Activated gamma-delta T cell (primary cell): ENCODE measurements around the gene SP7.
"Not testable (repeated sequence)": the region's sequence is repeated elsewhere in the genome, so short reads cannot be mapped to it uniquely, and the experiment has no call there.

ENCODE experiments used
- DNase-seq: peaks from one replicate; lab custom pipeline; 2025; lab: John Stamatoyannopoulos, UW

The SP7 gene

DNA sequence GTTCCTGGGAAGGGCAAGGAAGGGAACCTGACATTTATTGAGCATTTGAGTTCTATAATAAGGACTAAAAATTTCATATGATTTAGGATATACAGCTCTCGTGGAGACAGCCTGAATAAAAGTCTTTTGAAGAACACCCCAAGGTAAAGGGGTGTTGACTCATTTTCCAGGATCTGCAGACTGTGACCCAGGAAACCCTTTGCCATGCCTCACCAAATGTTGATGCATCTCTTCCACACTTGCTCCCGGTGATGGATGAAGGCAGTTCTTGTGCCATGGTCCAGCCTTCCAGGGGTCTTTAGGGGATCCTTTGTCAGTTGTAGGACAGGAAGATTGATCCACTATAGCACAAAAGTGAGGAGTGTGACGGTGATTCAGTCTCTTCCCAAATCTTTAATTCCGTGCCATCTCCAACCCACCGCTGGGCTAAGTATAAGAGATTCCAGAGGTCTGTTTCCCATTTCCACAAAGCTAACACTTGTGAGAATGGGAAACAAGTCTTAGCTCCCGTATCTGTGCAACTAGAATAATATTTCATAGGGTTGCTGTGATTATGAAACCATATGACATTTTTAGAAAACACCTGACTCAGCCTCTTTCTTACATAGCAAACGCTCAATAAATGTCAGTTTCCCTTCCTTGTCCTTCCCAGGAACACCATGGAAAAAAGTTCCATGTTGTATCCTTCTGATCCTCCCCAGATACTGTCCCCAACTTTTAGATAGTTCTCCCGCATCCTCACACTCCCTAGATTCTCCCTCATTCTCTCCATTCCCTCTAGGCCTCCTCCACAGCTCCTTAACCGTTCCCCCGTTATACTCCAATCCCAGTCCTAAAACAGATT is 15.6 kb downstream of the SP7 start:
- DNase-seq: no peak

DNA sequence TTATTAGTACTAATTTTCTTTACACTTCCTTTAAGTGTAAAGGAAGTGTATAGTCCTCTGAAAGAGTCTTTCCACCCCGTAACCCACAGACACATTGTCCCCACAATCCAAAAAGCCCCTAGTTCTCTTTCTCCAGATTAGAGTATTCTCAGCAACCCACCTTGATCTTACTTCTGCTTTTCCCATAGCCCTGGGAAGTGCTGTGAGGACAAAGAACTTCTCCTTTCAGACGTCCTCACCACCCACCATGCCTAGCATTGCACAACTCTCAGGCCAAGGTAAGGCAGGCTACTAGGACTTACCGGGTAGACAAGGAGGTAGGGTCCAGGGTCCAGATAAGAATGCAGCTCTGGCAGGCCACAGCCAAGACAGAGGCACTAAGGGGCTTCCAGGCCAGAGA is 22.2 kb downstream of the SP7 start:
- no peak for DNase-seq

DNA sequence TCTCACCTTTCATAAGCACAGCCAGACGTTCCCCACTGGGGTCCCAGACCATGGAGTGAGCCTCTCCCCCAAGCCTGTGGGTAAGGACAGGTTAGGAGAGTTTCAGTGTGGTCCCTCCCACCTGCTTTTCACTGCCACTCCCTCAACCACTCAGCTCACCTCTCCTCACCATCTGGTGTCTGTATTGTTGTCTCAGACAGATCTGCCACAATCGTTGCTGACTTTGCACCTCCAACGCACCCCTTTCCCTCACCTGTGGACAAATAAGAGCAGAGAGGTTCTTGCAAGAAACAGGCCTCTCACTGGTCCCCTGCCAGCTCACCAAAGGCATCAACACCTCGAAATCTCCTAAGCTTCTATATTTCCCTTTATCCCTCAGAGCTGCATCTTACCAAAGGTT is 27.9 kb downstream of the SP7 start:
- DNase-seq: no peak

DNA sequence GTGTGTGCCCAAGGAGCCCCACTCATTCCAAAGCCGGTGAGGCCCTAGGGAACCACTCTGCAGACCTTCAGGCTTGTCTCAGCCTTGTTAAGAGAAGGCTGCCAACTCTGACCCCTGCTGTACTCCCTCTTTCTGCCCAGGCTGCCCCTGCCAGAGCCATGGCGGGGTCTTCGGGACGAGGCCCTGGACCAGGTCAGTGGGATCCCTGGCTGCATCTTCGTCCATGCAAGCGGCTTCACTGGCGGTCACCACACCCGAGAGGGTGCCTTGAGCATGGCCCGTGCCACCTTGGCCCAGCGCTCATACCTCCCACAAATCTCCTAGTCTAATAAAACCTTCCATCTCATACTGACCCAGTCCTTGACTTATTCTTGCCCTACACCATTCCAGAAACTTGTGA is 29.3 kb downstream of the SP7 start:
- DNase-seq: no peak

DNA sequence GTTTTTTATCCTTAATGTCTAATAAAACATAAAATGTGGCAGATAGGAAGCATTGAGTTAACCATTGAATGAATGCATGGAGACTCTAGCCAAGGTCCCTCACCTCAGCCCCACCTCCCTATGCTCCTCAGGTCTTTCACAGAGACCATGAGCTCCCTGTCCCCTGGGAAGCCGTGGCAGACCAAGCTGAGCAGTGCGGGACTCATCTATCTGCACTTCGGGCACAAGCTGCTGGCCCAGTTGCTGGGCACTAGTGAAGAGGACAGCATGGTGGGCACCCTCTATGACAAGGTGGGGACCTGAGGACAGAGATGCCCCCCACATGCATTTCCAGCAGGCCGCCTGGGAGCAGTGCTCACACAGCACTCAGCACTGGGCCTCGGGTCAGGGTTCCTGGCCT is 33.3 kb downstream of the SP7 start:
- no peak for DNase-seq

DNA sequence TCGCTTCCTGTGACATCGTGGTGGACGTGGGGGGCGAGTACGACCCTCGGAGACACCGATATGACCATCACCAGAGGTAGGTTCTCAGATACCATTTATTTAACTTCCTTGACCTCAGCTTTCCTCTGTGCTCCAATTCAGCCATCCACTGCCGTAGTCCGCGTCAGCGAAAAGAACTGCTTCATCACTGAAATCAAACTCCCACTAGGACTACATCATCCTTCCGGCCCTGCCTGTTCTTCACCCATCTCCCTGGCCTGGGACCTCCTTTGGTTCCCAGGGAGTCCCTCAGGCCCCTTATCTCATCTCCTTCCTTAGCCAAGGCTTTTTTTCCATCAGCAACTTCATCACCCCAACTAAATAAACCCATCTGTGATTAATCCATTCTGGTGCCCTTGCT is 36.0 kb downstream of the SP7 start:
- no peak for DNase-seq

DNA sequence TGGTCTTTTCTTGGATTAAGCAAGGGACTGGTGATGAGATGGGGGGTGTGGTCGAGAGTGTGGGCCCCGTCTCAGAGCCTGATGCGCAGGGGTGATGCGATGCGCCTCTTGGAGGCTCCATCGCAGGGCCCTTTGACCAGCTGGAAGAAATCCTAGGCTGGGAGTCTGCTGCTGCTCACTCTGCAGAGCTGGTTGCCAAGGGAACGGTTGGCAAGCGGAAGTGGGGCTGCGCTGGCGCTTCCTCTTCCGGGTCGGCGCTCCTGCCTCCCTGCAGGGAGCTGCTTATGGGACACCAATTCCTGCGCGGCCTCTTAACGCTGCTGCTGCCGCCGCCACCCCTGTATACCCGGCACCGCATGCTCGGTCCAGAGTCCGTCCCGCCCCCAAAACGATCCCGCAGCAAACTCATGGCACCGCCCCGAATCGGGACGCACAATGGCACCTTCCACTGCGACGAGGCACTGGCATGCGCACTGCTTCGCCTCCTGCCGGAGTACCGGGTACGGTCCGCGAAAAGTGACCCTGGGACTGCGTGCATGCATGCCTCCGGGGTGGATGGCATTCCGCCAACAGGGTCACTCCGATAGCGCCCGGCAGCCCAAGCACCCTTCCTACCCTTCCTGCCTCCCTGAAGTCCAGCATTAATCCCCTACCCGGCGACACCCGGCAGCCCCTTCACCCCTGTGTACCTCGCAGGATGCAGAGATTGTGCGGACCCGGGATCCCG is 36.5 kb downstream of the SP7 start, which contains the start of gene MYG1:
TSS of gene MYG1 (plus strand) at position 242 of the 727 bp plus-strand sequence. CDS start at position 285, 43 bp downstream.
- peak; percentile 65 for DNase-seq

DNA sequence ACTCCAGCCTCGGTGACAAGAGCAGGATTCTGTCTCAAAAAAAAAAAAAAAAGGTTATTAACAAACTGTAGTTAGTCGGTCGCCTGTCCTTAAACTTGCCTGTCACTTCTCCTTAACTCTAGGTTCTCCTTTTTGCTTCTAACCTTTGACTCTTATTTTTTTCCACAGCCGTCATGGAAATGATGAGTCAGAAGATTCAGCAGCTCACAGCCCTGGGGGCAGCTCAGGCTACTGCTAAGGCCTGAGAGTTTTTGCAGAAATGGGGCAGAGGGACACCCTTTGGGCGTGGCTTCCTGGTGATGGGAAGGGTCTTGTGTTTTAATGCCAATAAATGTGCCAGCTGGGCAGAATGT is 37.1 kb downstream of the SP7 start:
- DNase-seq: no peak

DNA sequence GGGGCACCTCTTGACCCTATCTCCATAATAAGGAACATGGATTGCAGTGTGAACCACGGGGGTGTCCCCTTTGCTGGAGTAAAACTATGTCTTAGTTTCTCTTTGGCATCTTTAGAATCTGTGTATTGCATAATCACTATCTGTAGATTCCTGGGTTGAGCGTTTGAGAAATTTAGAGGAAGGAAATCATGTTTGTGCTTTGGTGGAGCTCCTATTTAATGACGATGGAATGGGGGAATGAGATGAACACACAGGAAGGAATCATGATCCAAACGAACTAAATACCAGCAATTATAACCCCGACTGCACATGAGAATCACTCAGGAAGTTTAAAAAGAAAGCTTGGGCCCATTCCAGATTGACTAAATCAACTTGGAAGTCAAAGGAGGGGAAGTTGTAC is 38.0 kb downstream of the SP7 start:
- no peak for DNase-seq

DNA sequence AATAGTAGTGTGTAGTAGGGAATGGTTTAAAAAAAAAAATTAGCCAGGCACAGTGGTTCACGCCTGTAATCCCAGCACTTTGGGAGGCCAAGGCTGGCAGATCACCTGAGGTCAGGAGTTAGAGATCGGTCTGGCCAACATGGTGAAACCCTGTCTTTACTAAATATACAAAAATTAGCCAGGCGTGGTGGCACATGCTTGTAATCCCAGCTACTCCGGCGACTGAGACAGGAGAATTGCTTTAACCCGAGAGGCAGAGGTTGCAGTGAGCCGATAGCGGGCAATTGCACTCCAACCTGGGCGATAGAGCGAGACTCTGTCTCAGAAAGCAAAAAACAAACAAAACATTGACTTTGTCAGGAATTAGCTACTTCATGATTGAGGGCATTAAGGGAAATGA is 39.0 kb downstream of the SP7 start:
- not testable (repeated sequence) for DNase-seq

DNA sequence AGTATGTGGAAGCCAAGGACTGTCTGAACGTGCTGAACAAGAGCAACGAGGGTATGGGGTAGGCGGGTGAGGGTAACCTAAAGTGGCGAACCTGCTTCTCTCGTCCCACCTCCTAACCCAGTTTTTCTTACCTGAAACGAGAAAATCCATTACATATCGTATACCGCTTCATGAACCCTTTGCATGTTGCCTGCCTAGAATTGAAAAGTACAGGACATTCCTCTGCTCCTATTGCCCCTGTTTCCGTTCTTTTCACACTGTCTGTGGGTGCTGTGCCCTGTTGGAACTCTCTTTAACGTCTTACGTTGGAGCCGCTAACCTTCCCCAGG is 40.3 kb downstream of the SP7 start:
- no peak for DNase-seq

DNA sequence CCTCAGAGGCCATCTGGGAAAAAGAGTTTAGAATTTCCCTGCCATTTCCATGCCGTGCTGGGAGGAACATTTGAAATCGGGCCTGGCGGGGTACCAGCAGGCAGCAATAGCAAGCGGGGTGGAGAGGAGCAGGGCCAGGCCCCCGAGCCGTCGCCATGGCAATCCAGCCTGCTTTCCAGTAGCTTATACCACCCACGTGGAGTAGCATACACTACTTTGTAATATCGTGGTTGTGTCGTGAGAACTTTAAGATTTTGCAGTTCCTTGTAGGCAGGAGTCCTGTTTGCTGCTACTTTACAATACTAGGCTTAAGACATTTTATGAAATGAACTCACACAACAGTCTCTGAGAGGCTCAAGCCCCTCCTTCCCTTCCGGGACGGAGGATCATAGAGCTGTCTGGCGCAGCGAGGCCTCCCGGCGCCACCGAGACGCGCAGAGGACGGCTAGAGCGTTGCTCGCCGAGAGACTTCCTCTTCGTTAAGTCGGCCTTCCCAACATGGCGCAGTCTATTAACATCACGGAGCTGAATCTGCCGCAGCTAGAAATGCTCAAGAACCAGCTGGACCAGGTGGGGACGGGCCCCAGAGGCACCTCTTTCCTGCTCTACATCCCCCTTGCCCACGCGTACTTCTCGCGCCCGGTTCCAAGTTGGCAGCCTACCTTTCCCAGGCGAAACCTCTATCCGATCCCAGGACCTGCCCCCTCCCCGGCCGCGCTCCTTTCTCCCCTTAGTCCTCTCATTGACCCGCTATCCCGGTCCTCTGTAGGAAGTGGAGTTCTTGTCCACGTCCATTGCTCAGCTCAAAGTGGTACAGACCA is 40.9 kb downstream of the SP7 start, which contains the start of gene PFDN5:
TSS of gene PFDN5 (plus strand) at position 473 of the 821 bp plus-strand sequence. CDS start at position 499, 26 bp downstream.
- DNase-seq: peak; percentile 66

DNA sequence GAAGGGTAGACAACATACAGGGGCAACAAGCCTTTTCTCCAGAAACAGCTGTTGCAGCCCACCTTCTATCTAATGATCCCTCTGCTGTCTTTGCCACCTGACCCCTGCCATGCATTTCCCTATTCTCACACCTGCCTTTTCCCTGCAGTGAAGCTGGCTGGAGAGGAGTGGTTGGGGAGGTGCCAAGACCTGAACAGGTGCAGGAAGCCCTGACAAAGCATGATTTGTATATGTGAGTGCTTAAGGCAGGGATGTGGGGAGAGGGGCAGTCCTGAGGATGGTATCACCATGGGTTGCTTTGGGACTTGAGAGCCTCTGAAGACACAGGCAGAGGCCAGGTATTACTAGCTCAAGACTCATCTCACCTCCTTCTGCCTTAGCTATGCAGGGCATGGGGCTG is 43.7 kb downstream of the SP7 start:
- DNase-seq: no peak

DNA sequence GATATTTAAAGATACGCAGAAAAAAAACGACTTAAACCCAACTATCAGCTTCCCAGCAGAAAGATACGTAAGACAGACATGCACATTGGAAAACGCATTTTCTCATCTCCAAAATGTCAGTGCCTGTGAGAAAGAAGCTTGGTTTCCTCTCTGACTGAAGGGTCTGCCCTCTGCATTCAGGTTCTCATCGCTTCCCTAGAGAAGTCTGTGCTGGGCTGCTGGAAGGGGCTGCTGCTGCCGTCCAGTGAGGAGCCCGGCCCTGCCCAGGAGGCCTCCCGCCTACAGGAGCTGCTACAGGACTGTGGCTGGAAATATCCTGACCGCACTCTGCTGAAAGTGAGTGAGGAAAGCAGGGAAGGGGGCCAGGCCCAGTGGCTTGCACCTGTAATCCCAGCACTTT is 45.5 kb downstream of the SP7 start:
- DNase-seq: no peak

DNA sequence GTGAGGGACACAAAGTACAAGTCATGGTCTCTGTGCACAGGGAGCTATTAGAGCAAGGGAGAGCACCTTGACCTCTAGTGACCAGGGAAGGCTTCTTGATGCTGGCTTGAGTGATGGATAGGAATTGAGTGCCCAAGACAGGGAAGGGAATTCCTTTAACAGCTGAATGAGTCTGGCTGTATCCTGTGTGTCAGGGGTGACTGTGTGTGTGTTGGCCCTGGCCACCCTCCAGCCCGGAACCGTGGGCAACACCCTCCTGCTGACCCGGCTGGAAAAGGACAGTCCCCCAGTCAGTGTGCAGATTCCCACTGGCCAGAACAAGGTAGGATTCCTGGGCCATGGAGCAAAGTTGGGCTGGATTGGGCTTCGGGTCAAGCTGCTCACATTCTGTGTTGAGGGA is 46.3 kb downstream of the SP7 start:
- no peak for DNase-seq

DNA sequence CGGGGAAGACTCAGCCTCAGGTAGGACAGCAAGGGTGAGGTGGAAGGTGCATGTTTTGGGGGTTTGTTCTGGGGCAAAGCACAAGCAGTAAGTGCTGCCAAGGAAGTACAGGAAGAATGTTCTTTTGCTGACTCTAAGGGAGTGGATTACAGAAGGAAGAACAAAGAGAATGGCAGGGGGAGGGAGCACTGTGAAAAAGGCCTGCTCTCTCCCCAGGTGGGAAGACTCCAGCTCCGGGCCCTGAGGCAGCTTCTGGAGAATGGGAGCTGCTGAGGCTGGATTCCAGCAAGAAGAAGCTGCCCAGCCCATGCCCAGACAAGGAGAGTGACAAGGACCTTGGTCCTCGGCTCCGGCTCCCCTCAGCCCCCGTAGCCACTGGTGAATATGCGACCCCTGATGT is 47.8 kb downstream of the SP7 start:
- no peak for DNase-seq

DNA sequence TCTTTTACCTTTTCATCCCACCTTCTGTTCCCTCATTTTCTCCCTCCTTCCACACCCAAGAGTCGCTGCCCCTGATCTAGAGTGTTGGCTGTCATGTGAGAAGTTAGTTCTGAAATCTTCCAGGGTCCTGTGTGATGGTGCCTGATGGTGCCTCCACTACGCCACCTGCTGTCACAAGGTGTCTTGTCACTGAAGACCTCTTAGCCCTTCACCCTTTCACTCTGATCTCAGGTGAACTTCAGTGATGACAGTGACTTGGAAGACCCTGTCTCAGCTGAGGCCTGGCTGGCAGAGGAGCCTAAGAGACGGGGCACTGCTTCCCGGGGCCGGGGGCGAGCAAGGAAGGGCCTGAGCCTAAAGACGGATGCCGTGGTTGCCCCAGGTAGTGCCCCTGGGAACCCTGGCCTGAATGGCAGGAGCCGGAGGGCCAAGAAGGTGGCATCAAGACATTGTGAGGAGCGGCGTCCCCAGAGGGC is 48.4 kb downstream of the SP7 start:
- DNase-seq: no peak

DNA sequence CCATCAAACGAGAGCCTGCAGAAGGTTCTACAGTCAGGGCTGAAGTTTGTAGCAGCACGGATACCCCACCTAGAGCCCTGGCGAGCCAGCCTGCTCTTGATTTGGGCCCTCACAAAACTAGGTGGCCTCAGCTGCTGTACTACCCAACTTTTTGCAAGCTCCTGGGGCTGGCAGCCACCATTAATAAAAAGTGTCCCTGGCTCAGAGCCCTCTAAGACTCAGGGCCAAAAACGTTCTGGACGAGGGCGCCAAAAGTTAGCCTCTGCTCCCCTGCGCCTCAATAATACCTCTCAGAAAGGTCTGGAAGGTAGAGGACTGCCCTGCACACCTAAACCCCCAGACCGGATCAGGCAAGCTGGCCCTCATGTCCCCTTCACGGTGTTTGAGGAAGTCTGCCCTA is 49.7 kb downstream of the SP7 start:
- DNase-seq: no peak

DNA sequence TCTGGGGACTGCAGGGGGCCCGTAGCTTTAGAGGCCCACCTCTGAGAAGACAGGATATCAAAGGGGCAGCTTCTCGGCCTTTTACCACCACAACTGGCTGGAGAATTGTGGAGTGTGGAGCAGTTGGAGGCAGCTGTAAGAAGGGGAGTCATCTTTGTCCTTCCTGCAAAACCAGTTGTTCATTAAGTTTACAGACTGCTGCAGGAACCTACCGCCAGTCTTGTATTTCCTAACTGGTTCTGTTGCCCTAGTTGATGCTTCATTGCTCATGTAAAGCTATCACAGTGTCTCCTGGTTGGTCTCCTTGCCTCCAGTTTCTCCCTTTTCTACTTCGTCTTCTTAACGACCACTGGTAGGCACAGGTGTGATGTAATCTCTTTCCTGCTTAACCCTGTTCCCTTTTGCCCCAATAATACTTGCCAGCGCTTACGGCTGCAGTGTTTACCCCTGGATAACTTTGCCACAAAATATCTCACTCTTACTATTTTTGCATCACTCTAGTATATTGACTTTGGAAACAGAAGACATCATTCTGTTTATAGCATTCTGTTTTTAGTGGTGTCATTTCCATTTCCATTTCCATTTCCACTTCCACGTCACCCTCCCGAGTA is 56.2 kb downstream of the SP7 start:
- no peak for DNase-seq

DNA sequence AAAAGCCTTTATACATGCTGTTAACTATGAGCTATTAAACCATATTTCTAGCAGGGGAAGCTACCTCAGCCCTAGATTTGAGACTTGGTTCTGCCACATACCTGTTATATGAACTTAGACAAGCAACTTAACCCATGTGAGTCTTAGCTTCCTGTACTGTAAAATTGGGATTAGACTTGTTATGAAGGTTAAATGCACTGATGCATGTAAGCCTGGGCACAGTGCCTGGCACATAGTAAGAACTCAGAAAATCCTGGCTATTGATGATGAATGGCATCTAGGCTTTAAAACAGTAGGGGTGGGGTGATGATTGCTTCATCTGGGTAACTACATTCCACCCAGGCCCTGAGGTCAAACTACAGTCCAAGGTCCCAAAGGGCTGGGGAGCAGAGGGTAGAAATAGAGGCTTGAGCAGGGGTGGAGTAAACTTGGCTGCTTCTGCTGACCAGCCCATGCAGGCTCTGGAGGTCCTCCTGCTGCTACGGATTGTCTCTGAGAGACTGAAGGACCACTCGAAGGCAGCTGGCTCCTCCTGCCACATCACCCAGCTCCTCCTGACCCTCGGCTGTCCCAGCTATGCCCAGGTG is 56.8 kb downstream of the SP7 start:
- no peak for DNase-seq

DNA sequence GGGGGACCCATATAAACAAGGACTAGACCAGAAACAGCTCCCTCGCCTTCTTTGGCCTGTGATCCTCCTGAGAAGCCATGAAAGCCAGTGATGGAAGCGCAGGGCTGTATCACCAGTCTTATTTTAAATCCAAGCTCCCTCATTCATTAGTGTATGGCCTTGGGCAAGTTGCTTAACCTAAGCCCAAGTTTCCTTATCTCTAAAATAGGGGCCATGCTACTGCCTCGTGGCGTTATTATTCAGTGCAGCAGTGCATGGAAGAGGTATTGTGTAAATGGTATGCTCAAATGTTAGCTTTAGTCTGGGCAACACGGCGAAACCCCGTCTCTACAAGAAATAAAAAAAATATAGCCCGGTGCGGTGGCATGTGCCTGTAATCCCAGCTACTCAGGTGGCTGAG is 58.2 kb downstream of the SP7 start:
- DNase-seq: no peak
